ENCODE measurements around the gene MYOD1.

MYOD1 gene

GRCh38 chr11:17719028-17719937 is at the start of gene MYOD1:
TSS of gene MYOD1 (plus strand) at chr11:17719571. CDS start at chr11:17719783, 212 bp downstream.
- peak; percentile 86 for DNase-seq

- no peak for DNase-seq
These were observed 46.9 kb upstream of the MYOD1 start for GRCh38 chr11:17672469-17672868.

- DNase-seq = no peak
These were observed 45.4 kb upstream of the MYOD1 start for GRCh38 chr11:17673951-17674350.

- DNase-seq = no peak
These were observed 36.5 kb upstream of the MYOD1 start for GRCh38 chr11:17682848-17683247.

GRCh38 chr11:17683377-17684161 is 35.8 kb upstream of the MYOD1 start:
- no peak for DNase-seq

GRCh38 chr11:17684550-17684949 is 34.8 kb upstream of the MYOD1 start:
- no peak for DNase-seq

- peak; percentile 62 for DNase-seq
These were observed 33.0 kb upstream of the MYOD1 start for GRCh38 chr11:17686231-17686980.

- peak; percentile 84 for DNase-seq
These were observed 31.3 kb upstream of the MYOD1 start for GRCh38 chr11:17687946-17688670.

- DNase-seq = no peak
These were observed 27.8 kb upstream of the MYOD1 start for GRCh38 chr11:17691550-17691949.

GRCh38 chr11:17691976-17692375 is 27.4 kb upstream of the MYOD1 start:
- DNase-seq = no peak

- no peak for DNase-seq
These were observed 26.4 kb upstream of the MYOD1 start for GRCh38 chr11:17692931-17693330.

- no peak for DNase-seq
These were observed 25.8 kb upstream of the MYOD1 start for GRCh38 chr11:17693531-17693930.

GRCh38 chr11:17694494-17695110 is 24.8 kb upstream of the MYOD1 start:
- peak; percentile 36 for DNase-seq

- DNase-seq = peak; percentile 60
These were observed 23.6 kb upstream of the MYOD1 start for GRCh38 chr11:17695454-17696441.

GRCh38 chr11:17696741-17697140 is 22.6 kb upstream of the MYOD1 start:
- DNase-seq = no peak

- DNase-seq = no peak
These were observed 22.0 kb upstream of the MYOD1 start for GRCh38 chr11:17697175-17697949.

- DNase-seq = peak; percentile 85
These were observed 19.9 kb upstream of the MYOD1 start for GRCh38 chr11:17699147-17700114.

GRCh38 chr11:17700991-17701390 is 18.4 kb upstream of the MYOD1 start:
- DNase-seq = no peak

- DNase-seq = no peak
These were observed 16.5 kb upstream of the MYOD1 start for GRCh38 chr11:17702876-17703275.

Measured in right hindlimb (tissue), 1 donor.